GM19438 (cell line): ENCODE results near the gene SHOX.

Experiments used
- ATAC-seq: cut with Tn5 transposase; IDR thresholded peaks from one replicate; pipeline ENCODE4 v1.9.1; 2021; ENCODE audit warnings: low read depth; ENCODE audit not compliant: unreplicated experiment

Gene SHOX

GRCh38 chrX:662126-662525 lies 31.5 kb downstream of the SHOX start:
- no peak for ATAC-seq

- no peak for ATAC-seq
Observed at GRCh38 chrX:663841-664240, 33.2 kb downstream of the SHOX start.

GRCh38 chrX:666762-667720 lies 36.5 kb downstream of the SHOX start:
- ATAC-seq, result no peak

GRCh38 chrX:670645-671044 lies 40.1 kb downstream of the SHOX start:
- ATAC-seq, result no peak

GRCh38 chrX:672931-673330 lies 42.3 kb downstream of the SHOX start:
- no peak for ATAC-seq

- ATAC-seq, result no peak
Observed at GRCh38 chrX:675279-675954, 44.8 kb downstream of the SHOX start.

GRCh38 chrX:675955-676295 lies 45.3 kb downstream of the SHOX start:
- ATAC-seq, result no peak

GRCh38 chrX:677376-677775 lies 46.8 kb downstream of the SHOX start:
- no peak for ATAC-seq

GRCh38 chrX:679291-679979 lies 48.8 kb downstream of the SHOX start:
- no peak for ATAC-seq

- ATAC-seq, result no peak
Observed at GRCh38 chrX:680062-680461, 49.5 kb downstream of the SHOX start.

- ATAC-seq, result no peak
Observed at GRCh38 chrX:681989-682388, 51.4 kb downstream of the SHOX start.

- no peak for ATAC-seq
Observed at GRCh38 chrX:682892-683291, 52.3 kb downstream of the SHOX start.

- no peak for ATAC-seq
Observed at GRCh38 chrX:683576-683975, 53.0 kb downstream of the SHOX start.

GRCh38 chrX:685120-686032 lies 54.8 kb downstream of the SHOX start:
- ATAC-seq, result no peak

GRCh38 chrX:689983-690382 lies 59.4 kb downstream of the SHOX start:
- ATAC-seq, result no peak

- ATAC-seq, result no peak
Observed at GRCh38 chrX:694800-695199, 64.2 kb downstream of the SHOX start.

- no peak for ATAC-seq
Observed at GRCh38 chrX:698206-698605, 67.6 kb downstream of the SHOX start.

GRCh38 chrX:700936-701335 lies 70.3 kb downstream of the SHOX start:
- no peak for ATAC-seq

- no peak for ATAC-seq
Observed at GRCh38 chrX:701673-702072, 71.1 kb downstream of the SHOX start.

GRCh38 chrX:703466-703865 lies 72.9 kb downstream of the SHOX start:
- no peak for ATAC-seq
